Measurements from ENCODE around the gene SIN3A. TPM values are rescaled to one million over a fixed set of nuclear protein-coding genes. Genes with fewer than 3 reads are reported as not detected.

SIN3A gene
- total and polyA plus RNA-seq, 2 of the 8 experiments (the other 6 are each of a cell fraction or from before 2014, with no cell fraction given) = 69.5 to 109 TPM

- Histone ChIP-seq H3K79me2 (ENCODE audit: control insufficient read depth in 1 of 2, insufficient read depth in 2 of 2, low read length in 2 of 2) (no peaks in the 10 kb centered on the region; a peak in 1 of 4 replicates), H3K27ac (ENCODE audit: low read depth, low read length) (no peak overlapping the region), H3K36me3 (ENCODE audit: control insufficient read depth in 2 of 4, insufficient read depth in 4 of 4, low read length in 3 of 4) (peaks cover 25 to 77% (median 60%) of the 10 kb centered on the region in 4 experiments), H3K14ac (ENCODE audit: insufficient read length) (no peak overlapping the region), H2BK15ac (ENCODE audit: low read length) (no peak overlapping the region), H4K5ac (ENCODE audit: insufficient read length, low read depth, low read length) (no peak overlapping the region), H2BK5ac (ENCODE audit: low read depth, low read length) (no peak overlapping the region), H2AK5ac (ENCODE audit: low read depth, low read length) (no peak overlapping the region), H4K91ac (replicated peaks; ENCODE audit: insufficient read length, low read length) (no peak overlapping the region), H4K8ac (ENCODE audit: extremely low read depth, insufficient read depth, low read length) (no peak overlapping the region), H3K4ac (replicated peaks; ENCODE audit: insufficient read length, low read depth, low read length) (no peak overlapping the region), H4K20me1 (replicated peaks in 1 of 2; ENCODE audit: control insufficient read depth in 1 of 2, insufficient read depth in 2 of 2, low read length in 2 of 2) (peaks cover 0 to 5% of the 10 kb centered on the region in 2 experiments), H2AFZ (ENCODE audit: low read length) (no peak overlapping the region), H3K23me2 (ENCODE audit: low read depth, low read length) (no peaks in the 10 kb centered on the region), H3K4me3 (ENCODE audit: extremely low read depth in 1 of 4, insufficient read depth in 2 of 4, low read depth in 3 of 4, low read length in 4 of 4) (no peak overlapping the region), H3K79me1 (ENCODE audit: low read depth, low read length) (no peaks in the 10 kb centered on the region; the same call in 1 of the 2 replicates), H3K56ac (replicated peaks; ENCODE audit: insufficient read length, low read depth, low read length) (no peak overlapping the region), H3K9ac (replicated peaks in 1 of 4; ENCODE audit: extremely low read depth in 1 of 4, low read depth in 3 of 4, low read length in 3 of 4) (no peak overlapping the region), H3K9me3 (ENCODE audit: insufficient read depth in 2 of 2, low read depth in 1 of 2, low read length in 1 of 2) (no peaks in the 10 kb centered on the region), H2BK120ac (replicated peaks; ENCODE audit: low read depth, low read length) (no peak overlapping the region), H3K4me1 (replicated peaks in 1 of 4; ENCODE audit: control insufficient read depth in 3 of 4, insufficient read depth in 4 of 4, low read length in 3 of 4) (no peaks in the 10 kb centered on the region), H3K4me2 (ENCODE audit: insufficient read depth in 1 of 2, low read depth in 2 of 2, low read length in 2 of 2) (no peak overlapping the region), H3K23ac (ENCODE audit: insufficient read length) (no peak overlapping the region), H3K18ac (ENCODE audit: extremely low read depth, low read length) (no peak overlapping the region), H2BK20ac (ENCODE audit: low read length) (no peak overlapping the region), H3K27me3 (replicated peaks in 1 of 4; ENCODE audit: control insufficient read depth in 3 of 4, extremely low read depth in 1 of 4, insufficient read depth in 3 of 4, low read length in 3 of 4) (no peaks in the 10 kb centered on the region), H2BK12ac (ENCODE audit: low read depth, low read length) (no peak overlapping the region)
- TF ChIP-seq SP4 (IDR thresholded peaks at IDR 0.05; ENCODE audit: low read length) (no peak), BACH1 (IDR thresholded peaks at IDR 0.05; ENCODE audit: low read length) (no peak), SIRT6 (IDR thresholded peaks at IDR 0.05; ENCODE audit: low read length) (no peak), JUN (IDR thresholded peaks at IDR 0.05; ENCODE audit: low read depth, low read length) (no peak), KDM1A (IDR thresholded peaks at IDR 0.05; ENCODE audit: borderline replicate concordance, low read length) (no peak), RNF2 (IDR thresholded peaks at IDR 0.05; ENCODE audit: borderline replicate concordance, low read depth, low read length, missing control alignments, poor library complexity, severe bottlenecking) (no peak), SP2 (IDR thresholded peaks at IDR 0.05; ENCODE audit: low read length) (no peak), SIX5 (IDR thresholded peaks at IDR 0.05; ENCODE audit: low read depth, low read length) (no peak), PHF8 (conservative IDR thresholded peaks at IDR 0.05; ENCODE audit: low read depth, low read length) (no peak), TBP (IDR thresholded peaks at IDR 0.05; ENCODE audit: low read depth, low read length) (no peak), NANOG (IDR thresholded peaks at IDR 0.05; ENCODE audit: insufficient read depth, low read depth, low read length, poor library complexity, severe bottlenecking) (no peak), SRF (IDR thresholded peaks at IDR 0.05; ENCODE audit: low read depth, low read length) (no peak), TEAD4 (IDR thresholded peaks at IDR 0.05; ENCODE audit: low read depth, low read length) (no peak), TAF1 (IDR thresholded peaks at IDR 0.05; ENCODE audit: low read depth, low read length) (no peak)
- ChIA-PET POLR2A (ENCODE audit: partially characterized antibody) (no interaction called here), CTCF (ENCODE audit: partially characterized antibody) (no interaction called here)
- FAIRE-seq (no peak), DNase-seq (ENCODE audit: low read depth in 1 of 2, low spot score in 2 of 2) (no peak)
- 95% methylated on average over 2 of the region's 2 CpGs; no CpG with 5 or more reads in 1 of the 2 experiments for WGBS, 2 experiments (ENCODE audit: extremely low coverage in 1 of 2, insufficient coverage in 1 of 2, insufficient read length in 1 of 2, insufficient replicate concordance in 2 of 2, low coverage in 1 of 2, low lambda C conversion rate in 2 of 2, missing lambda C conversion rate in 1 of 2)
Measured at GRCh38 chr15:75403892-75404291, 47.6 kb downstream of the SIN3A start.

Measured in H1 (cell line).